Suprapubic skin (tissue), 4 donors: ENCODE results near the gene ABCC9. TPM values are rescaled to one million over a fixed set of nuclear protein-coding genes. Genes with fewer than 3 reads are reported as not detected.

Source experiments
- DNase-seq, 2 donors: peaks; one replicate each; pipeline ENCODE4 v3.0.0-alpha.2; 2019; ENCODE audit warnings: low spot score in 2 of 2
- H3K27ac ChIP-seq: fragments of 200-600 bp; sonication (generic); one replicate; pipeline ENCODE4 v1.5.1; 2019
- H3K27me3 ChIP-seq: fragments of 200-600 bp; sonication (generic); one replicate; pipeline ENCODE4 v1.5.1; 2019
- H3K36me3 ChIP-seq: fragments of 200-600 bp; sonication (generic); one replicate; pipeline ENCODE4 v1.5.1; 2019
- H3K4me1 ChIP-seq: fragments of 200-600 bp; sonication (generic); one replicate; pipeline ENCODE4 v1.5.1; 2019
- H3K4me3 ChIP-seq: fragments of 200-600 bp; sonication (generic); one replicate; pipeline ENCODE4 v1.5.1; 2019; ENCODE audit warnings: mild to moderate bottlenecking
- H3K9me3 ChIP-seq: fragments of 200-600 bp; sonication (generic); one replicate; pipeline ENCODE4 v1.5.1; 2019
- EP300 ChIP-seq: sonication (generic); formaldehyde crosslinking; IDR thresholded peaks from one replicate; pipeline ENCODE4 v1.6.1; 2017; ENCODE audit warnings: antibody characterized with exemption
- POLR2A ChIP-seq, 2 donors: fragments of 450-650 bp; IDR thresholded peaks; one replicate each; pipeline ENCODE4 v1.6.1; 2017; ENCODE audit warnings: antibody characterized with exemption in 2 of 2, mild to moderate bottlenecking in 2 of 2, moderate library complexity in 2 of 2
- POLR2AphosphoS5 ChIP-seq, 3 donors: sonication (generic); formaldehyde crosslinking; IDR thresholded peaks; one replicate each; pipeline ENCODE4 v1.6.1; 2017; ENCODE audit warnings: antibody characterized with exemption in 3 of 3
- WGBS: methylation state at CpG from one replicate; pipeline ENCODE4 v1.1.5; 2018; 5-methylcytosine and 5-hydroxymethylcytosine counted together
- total RNA-seq, 4 donors: library from RNA; depleted of rRNA; stranded (reverse); fragments of >200 nt; gene quantifications; one replicate each; pipeline ENCODE4 v1.1.0, GENCODE V29; 2016
- TF ChIP-seq, protein P1 (sequence below), 2 donors: fragments of 200-600 bp in 1 of 2; fragments of 450-650 bp in 1 of 2; sonication (generic) in 1 of 2; IDR thresholded peaks; one replicate each; pipeline ENCODE4 v1.5.1; 2016 to 2019; ENCODE audit warnings: antibody characterized with exemption in 2 of 2, mild to moderate bottlenecking in 1 of 2, moderate library complexity in 1 of 2

ABCC9 gene
- total RNA-seq, 4 donors from 2014 or later = 7.8 to 9.6 (median 8.1) TPM

DNA sequence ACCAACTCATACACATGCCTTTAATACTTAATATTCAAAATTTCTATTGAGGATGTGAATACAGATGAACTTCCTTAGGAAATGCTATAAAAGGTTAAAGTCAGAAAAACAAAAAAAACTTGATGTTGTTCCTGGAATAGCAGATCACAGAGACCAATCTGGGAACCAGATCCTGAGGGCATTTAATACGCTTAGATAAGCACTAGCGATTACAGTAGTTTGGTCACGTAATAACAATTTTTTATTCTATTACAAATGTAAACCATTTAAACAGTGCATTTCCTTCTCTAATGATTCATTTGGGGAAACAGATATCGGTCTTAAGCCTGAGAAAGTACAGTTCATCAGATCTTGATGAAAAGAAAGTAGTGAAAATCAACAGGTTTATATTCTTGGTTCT lies 30.8 kb upstream of the ABCC9 start:
- H3K9me3 ChIP-seq = no peaks in the 10 kb centered on the region
- H3K4me1 ChIP-seq = peaks cover 4% of the 10 kb centered on the region
- TF ChIP-seq, protein P1, sequence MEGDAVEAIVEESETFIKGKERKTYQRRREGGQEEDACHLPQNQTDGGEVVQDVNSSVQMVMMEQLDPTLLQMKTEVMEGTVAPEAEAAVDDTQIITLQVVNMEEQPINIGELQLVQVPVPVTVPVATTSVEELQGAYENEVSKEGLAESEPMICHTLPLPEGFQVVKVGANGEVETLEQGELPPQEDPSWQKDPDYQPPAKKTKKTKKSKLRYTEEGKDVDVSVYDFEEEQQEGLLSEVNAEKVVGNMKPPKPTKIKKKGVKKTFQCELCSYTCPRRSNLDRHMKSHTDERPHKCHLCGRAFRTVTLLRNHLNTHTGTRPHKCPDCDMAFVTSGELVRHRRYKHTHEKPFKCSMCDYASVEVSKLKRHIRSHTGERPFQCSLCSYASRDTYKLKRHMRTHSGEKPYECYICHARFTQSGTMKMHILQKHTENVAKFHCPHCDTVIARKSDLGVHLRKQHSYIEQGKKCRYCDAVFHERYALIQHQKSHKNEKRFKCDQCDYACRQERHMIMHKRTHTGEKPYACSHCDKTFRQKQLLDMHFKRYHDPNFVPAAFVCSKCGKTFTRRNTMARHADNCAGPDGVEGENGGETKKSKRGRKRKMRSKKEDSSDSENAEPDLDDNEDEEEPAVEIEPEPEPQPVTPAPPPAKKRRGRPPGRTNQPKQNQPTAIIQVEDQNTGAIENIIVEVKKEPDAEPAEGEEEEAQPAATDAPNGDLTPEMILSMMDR (IDR thresholded peaks at IDR 0.05) = no peak
- TF ChIP-seq POLR2AphosphoS5 (IDR thresholded peaks at IDR 0.05) (no peak), POLR2A (IDR thresholded peaks at IDR 0.05) (no peak), EP300 (no peak)
- no peaks in the 10 kb centered on the region for H3K27me3 ChIP-seq
- no peak overlapping the region for H3K27ac ChIP-seq
- DNase-seq = no peak
- H3K36me3 ChIP-seq = no peaks in the 10 kb centered on the region
- 31% methylated on average over 4 of the region's 4 CpGs for WGBS
- H3K4me3 ChIP-seq = no peak overlapping the region

DNA sequence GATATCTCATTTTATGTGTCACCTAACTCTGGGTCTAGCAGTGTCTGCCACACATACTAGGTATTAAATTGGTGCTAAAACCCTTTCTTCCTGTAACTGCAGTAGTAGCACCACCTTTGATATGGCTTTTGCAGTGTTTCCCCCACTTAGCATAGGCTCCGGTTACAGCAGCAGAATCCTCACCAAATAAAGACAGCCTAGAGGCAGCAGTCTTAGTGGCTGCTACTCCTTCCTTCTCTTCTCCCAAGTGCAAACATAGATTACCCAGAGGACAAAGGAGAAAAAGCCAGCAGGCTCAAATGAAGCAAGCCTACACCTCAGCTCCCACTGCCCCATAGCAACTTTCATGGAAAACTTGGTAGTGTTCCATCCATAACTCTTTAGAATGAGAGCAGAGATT lies 30.1 kb upstream of the ABCC9 start:
- WGBS = 27% methylated on average over 1 of the region's 1 CpG
- H3K9me3 ChIP-seq = no peaks in the 10 kb centered on the region
- TF ChIP-seq POLR2AphosphoS5 (IDR thresholded peaks at IDR 0.05) (no peak), EP300 (no peak), POLR2A (IDR thresholded peaks at IDR 0.05) (no peak)
- TF ChIP-seq, protein P1 (IDR thresholded peaks at IDR 0.05) = no peak

DNA sequence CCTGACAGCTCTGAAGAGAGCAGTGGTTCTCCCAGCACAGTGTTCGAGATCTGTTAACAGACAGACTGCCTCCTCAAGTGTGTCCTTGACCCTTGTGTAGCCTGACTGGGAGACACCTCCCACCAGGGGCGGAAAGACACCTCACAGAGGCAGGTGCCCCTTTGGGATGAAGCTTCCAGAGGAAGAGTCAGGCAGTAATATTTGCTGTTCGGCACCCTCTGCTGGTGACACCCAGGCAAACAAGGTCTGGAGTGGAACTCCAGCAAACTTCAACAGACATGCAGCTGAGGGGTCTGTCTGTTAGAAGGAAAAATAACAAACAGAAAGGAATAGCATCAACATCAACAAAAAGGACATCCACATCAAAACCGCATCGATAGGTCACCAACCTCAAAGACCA lies 21.6 kb upstream of the ABCC9 start:
- no peak for TF ChIP-seq EP300
- TF ChIP-seq, protein P1 (IDR thresholded peaks at IDR 0.05) = no peak
- no peak for TF ChIP-seq POLR2AphosphoS5 (IDR thresholded peaks at IDR 0.05)
- no peak for TF ChIP-seq POLR2A (IDR thresholded peaks at IDR 0.05)
- H3K4me1 ChIP-seq = no peaks in the 10 kb centered on the region
- no peaks in the 10 kb centered on the region for H3K27me3 ChIP-seq
- no peak for DNase-seq
- 92% methylated on average over 5 of the region's 5 CpGs for WGBS
- no peak overlapping the region for H3K4me3 ChIP-seq
- H3K27ac ChIP-seq = no peak overlapping the region
- H3K36me3 ChIP-seq = no peaks in the 10 kb centered on the region
- H3K9me3 ChIP-seq = peaks cover 4% of the 10 kb centered on the region

More for the DNA sequence above, 30.1 kb upstream of the ABCC9 start:
- DNase-seq = no peak
- Histone ChIP-seq H3K4me3 (no peak overlapping the region), H3K4me1 (peaks cover 4% of the 10 kb centered on the region), H3K36me3 (no peaks in the 10 kb centered on the region), H3K27ac (no peak overlapping the region), H3K27me3 (no peaks in the 10 kb centered on the region)

DNA sequence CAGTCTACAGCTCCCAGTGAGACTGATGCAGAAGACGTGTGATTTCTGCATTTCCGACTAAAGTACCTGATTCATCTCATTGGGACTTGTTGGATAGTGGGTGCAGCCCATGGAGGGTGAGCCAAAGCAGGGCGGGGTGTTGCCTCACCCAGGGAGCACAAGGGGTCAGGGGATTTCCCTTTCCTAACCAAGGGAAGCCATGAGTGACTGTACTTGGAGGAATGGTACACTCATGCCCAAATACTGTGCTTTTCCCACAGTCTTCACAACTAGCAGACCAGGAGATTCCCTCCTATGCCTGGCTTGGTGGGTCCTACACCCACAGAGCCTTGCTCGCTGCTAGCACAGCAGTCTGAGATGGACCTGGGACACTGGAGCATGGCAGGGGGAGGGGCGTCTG lies 21.0 kb upstream of the ABCC9 start:
- no peaks in the 10 kb centered on the region for H3K4me1 ChIP-seq
- no peaks in the 10 kb centered on the region for H3K36me3 ChIP-seq
- no peak overlapping the region for H3K4me3 ChIP-seq
- DNase-seq = no peak
- no peaks in the 10 kb centered on the region for H3K27me3 ChIP-seq
- WGBS = 79% methylated on average over 4 of the region's 5 CpGs
- peaks cover 4% of the 10 kb centered on the region for H3K9me3 ChIP-seq
- TF ChIP-seq, protein P1 (IDR thresholded peaks at IDR 0.05) = no peak
- TF ChIP-seq POLR2A (IDR thresholded peaks at IDR 0.05) (no peak), EP300 (no peak)
- no peak overlapping the region for H3K27ac ChIP-seq

DNA sequence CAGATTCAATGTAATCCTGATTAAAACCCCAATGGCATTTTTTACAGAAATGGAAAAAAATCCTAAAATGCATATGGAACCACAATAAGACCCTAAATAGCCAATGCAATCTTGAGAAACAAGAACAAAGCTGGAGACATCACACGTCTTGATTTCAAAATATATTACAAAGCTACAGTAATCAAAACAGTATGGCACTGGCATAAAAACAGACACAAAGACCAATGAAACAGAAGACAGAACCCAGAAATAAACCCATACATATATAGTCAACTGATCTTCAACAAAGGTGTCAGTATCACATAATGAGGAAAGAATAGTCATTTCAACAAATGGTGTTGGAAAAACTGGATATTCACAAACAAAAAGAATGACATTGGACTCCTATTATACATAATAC lies 9.4 kb upstream of the ABCC9 start:
- no peaks in the 10 kb centered on the region for H3K36me3 ChIP-seq
- no peak overlapping the region for H3K27ac ChIP-seq
- DNase-seq = no peak
- H3K9me3 ChIP-seq = no peaks in the 10 kb centered on the region
- H3K27me3 ChIP-seq = no peaks in the 10 kb centered on the region
- no peaks in the 10 kb centered on the region for H3K4me1 ChIP-seq
- no peak for TF ChIP-seq POLR2A (IDR thresholded peaks at IDR 0.05)
- no peak for TF ChIP-seq POLR2AphosphoS5 (IDR thresholded peaks at IDR 0.05)
- TF ChIP-seq EP300 = no peak
- TF ChIP-seq, protein P1 (IDR thresholded peaks at IDR 0.05) = no peak
- H3K4me3 ChIP-seq = no peak overlapping the region
- WGBS = 85% methylated on average over 1 of the region's 1 CpG
